K562 (cell line): ENCODE results near the gene CLDN12. TPM values are rescaled to one million over a fixed set of nuclear protein-coding genes. Genes with fewer than 3 reads are reported as not detected.

Source experiments
- ARHGAP35 ChIP-seq: fragments of 450-650 bp; IDR thresholded peaks from 2 replicates; pipeline ENCODE4 v1.6.1; 2018; ENCODE audit not compliant: partially characterized antibody
- ATF7 ChIP-seq: fragments of 450-650 bp; IDR thresholded peaks from 2 replicates; pipeline ENCODE4 v1.7.1; 2014; ENCODE audit warnings: mild to moderate bottlenecking, moderate library complexity
- CBX3 ChIP-seq, 2 experiments: IDR thresholded peaks; 1 replicate in 1 of 2; 2 replicates in 1 of 2; pipeline ENCODE4 v1.6.1; 2012; ENCODE audit warnings: inconsistent platforms in 2 of 2, low read length in 2 of 2, borderline replicate concordance in 1 of 2, control low read depth in 1 of 2
- CREB3L1 ChIP-seq: fragments of 450-650 bp; IDR thresholded peaks from 2 replicates; pipeline ENCODE4 v1.6.1; 2014; ENCODE audit warnings: low read depth, mild to moderate bottlenecking, moderate library complexity, borderline replicate concordance
- ELF2 ChIP-seq: fragments of 250-450 bp; sonication (Bioruptor Pico); IDR thresholded peaks from 2 replicates; pipeline ENCODE4 v1.5.0; 2021; ENCODE audit warnings: mild to moderate bottlenecking
- FOXA3 ChIP-seq, 2 experiments: fragments of 450-650 bp in 1 of 2; sonication (generic) in 1 of 2; formaldehyde crosslinking; IDR thresholded peaks in 1 of 2; conservative IDR thresholded peaks in 1 of 2; 2 replicates each; pipeline versions ENCODE4 v1.4.0 to v1.8.0; 2020 to 2022; ENCODE audit warnings: mild to moderate bottlenecking in 2 of 2, missing genetic modification reagents in 1 of 2
- FOXK2 ChIP-seq, 2 experiments: fragments of 450-650 bp; IDR thresholded peaks in 1 of 2; conservative IDR thresholded peaks in 1 of 2; 2 replicates each; pipeline ENCODE4 v1.6.1; 2016; ENCODE audit warnings: low read depth in 2 of 2, mild to moderate bottlenecking in 1 of 2
- JUN ChIP-seq, 2 experiments: sonication (generic) in 1 of 2; formaldehyde crosslinking in 1 of 2; IDR thresholded peaks; 2 replicates each; pipeline versions ENCODE4 v1.6.1 to v1.8.0; 2012 to 2022; ENCODE audit warnings: borderline replicate concordance in 2 of 2, mild to moderate bottlenecking in 2 of 2, improper control_type of control experiment in 1 of 2, low read depth in 1 of 2, low read length in 1 of 2, missing genetic modification reagents in 1 of 2
- LEF1 ChIP-seq: fragments of 450-650 bp; IDR thresholded peaks from 2 replicates; pipeline ENCODE4 v1.6.1; 2016; ENCODE audit warnings: mild to moderate bottlenecking
- MEF2D ChIP-seq: conservative IDR thresholded peaks from 2 replicates; pipeline ENCODE4 v1.6.1; 2016; ENCODE audit warnings: low read depth, missing genetic modification characterization, missing compliant biosample characterization
- NCOA1 ChIP-seq: fragments of 450-650 bp; IDR thresholded peaks from 2 replicates; pipeline ENCODE4 v1.6.1; 2016; ENCODE audit warnings: low read depth
- NFRKB ChIP-seq: fragments of 450-650 bp; IDR thresholded peaks from 2 replicates; pipeline ENCODE4 v1.6.1; 2016; ENCODE audit warnings: low read depth
- NUFIP1 ChIP-seq: fragments of 450-650 bp; IDR thresholded peaks from 2 replicates; pipeline ENCODE4 v1.6.1; 2018; ENCODE audit not compliant: partially characterized antibody
- PHF20 ChIP-seq: fragments of 450-650 bp; IDR thresholded peaks from 2 replicates; pipeline ENCODE4 v1.6.1; 2018; ENCODE audit not compliant: partially characterized antibody
- RBBP5 ChIP-seq: fragments of 200-600 bp; sonication (generic); IDR thresholded peaks from 2 replicates; pipeline ENCODE4 v1.6.1; 2012; ENCODE audit warnings: borderline replicate concordance, mild to moderate bottlenecking, low read length, control low read depth, inconsistent platforms; ENCODE audit not compliant: insufficient read depth, poor library complexity, severe bottlenecking
- RFX1 ChIP-seq: fragments of 450-650 bp; IDR thresholded peaks from 2 replicates; pipeline ENCODE4 v1.6.1; 2016; ENCODE audit warnings: mild to moderate bottlenecking, moderate library complexity
- TAF1 ChIP-seq: IDR thresholded peaks from 2 replicates; pipeline ENCODE4 v1.6.1; 2011; ENCODE audit warnings: mild to moderate bottlenecking, low read length, moderate library complexity; ENCODE audit not compliant: insufficient read depth, control insufficient read depth, severe bottlenecking; ENCODE audit errors: extremely low read depth
- ZBTB11 ChIP-seq, 3 experiments: fragments of 200-800 bp in 1 of 3; fragments of 250-450 bp in 1 of 3; fragments of 450-650 bp in 1 of 3; sonication (Bioruptor Pico) in 1 of 3; sonication (Bioruptor generic) in 1 of 3; formaldehyde crosslinking in 1 of 3; IDR thresholded peaks; 2 replicates each; pipeline versions ENCODE4 v1.6.1 to v1.8.0; 2016 to 2022; ENCODE audit warnings: mild to moderate bottlenecking in 2 of 3, missing genetic modification characterization in 2 of 3, missing compliant biosample characterization in 1 of 3, moderate library complexity in 1 of 3
- ZNF165 ChIP-seq: fragments of 250-450 bp; sonication (Bioruptor Pico); IDR thresholded peaks from 2 replicates; pipeline ENCODE4 v1.4.0; 2020; ENCODE audit warnings: borderline replicate concordance
- ZNF253 ChIP-seq: fragments of 250-450 bp; sonication (Bioruptor Pico); conservative IDR thresholded peaks from 2 replicates; pipeline ENCODE4 v1.6.1; 2021; ENCODE audit warnings: mild to moderate bottlenecking
- polyA plus RNA-seq, 8 experiments: library from polyadenylated mRNA; depleted of rRNA in 4 of 8; stranded (reverse) in 5 of 8; unstranded in 3 of 8; fragments of >200 nt; fragmentation: Nextera tagmentation in 2 of 8; fragmentation: Illumina TruSeq in 1 of 8; extraction: Ambion mirVana in 2 of 8; extraction: Trizol in 1 of 8; gene quantifications; 2 replicates each; pipeline versions ENCODE4 v1.2.1 to v1.2.3, GENCODE V29; 2011 to 2014; ENCODE audit warnings: inconsistent platforms in 1 of 8, missing spikeins in 1 of 8
- total RNA-seq, 7 experiments: library from RNA; depleted of rRNA in 6 of 7; stranded (reverse); fragments of >200 nt in 6 of 7; fragmentation: Illumina TruSeq in 2 of 7; extraction: Trizol in 2 of 7; gene quantifications; 2 replicates each; pipeline versions ENCODE4 v1.2.1 to v1.2.3, GENCODE V29; 2011 to 2021; ENCODE audit warnings: low replicate concordance in 1 of 7

Gene CLDN12
- total and polyA plus RNA-seq, 9 of the 15 experiments (the other 6 are each of a cell fraction or from before 2014, with no cell fraction given) = 5.8 to 42.2 (median 15.8) TPM

GRCh38 chr7:90403174-90404113 lies at the start of gene CLDN12 (continued):
- TF ChIP-seq MEF2D (peak; percentile 97), ZBTB11 (CRISPR knock-in tag; IDR thresholded peaks at IDR 0.05) (peak in 2 of 3 experiments; percentile 43 to 87; a peak in 3 of 6 replicates), JUN (IDR thresholded peaks at IDR 0.05; ENCODE audit: borderline replicate concordance, low read depth, low read length) (peak; percentile 12; the same call in 1 of the 2 replicates), JUN (CRISPR knock-in tag; IDR thresholded peaks at IDR 0.05; ENCODE audit: borderline replicate concordance) (no peak), CBX3 (IDR thresholded peaks at IDR 0.05; ENCODE audit: borderline replicate concordance in 1 of 2, low read length in 2 of 2) (peak in 1 of 2 experiments; percentile 9; a peak in 1 of 3 replicates), PHF20 (no peak), NUFIP1 (peak; percentile 15), ARHGAP35 (no peak), NCOA1 (peak; percentile 53; the same call in 1 of the 2 replicates), FOXA3 (CRISPR knock-in tag; conservative IDR thresholded peaks at IDR 0.05 in 1 of 2, IDR thresholded peaks at IDR 0.05 in 1 of 2) (no peak), ELF2 (CRISPR knock-in tag) (no peak), LEF1 (peak; percentile 57), CREB3L1 (peak; percentile 79), FOXK2 (conservative IDR thresholded peaks at IDR 0.05 in 1 of 2, IDR thresholded peaks at IDR 0.05 in 1 of 2; ENCODE audit: low read depth in 2 of 2) (peak; percentile 25 to 59; a peak in 2 of 4 replicates), ATF7 (peak; percentile 85), RBBP5 (peak; percentile 32), RFX1 (no peak), ZNF253 (CRISPR knock-in tag) (no peak), TAF1 (peak; percentile 45), ZNF165 (CRISPR knock-in tag) (no peak), NFRKB (peak; percentile 66; the same call in 1 of the 2 replicates)
